Heart left ventricle (tissue), 16 donors: Measurements from ENCODE around the gene ZNF429. TPM values are rescaled to one million over a fixed set of nuclear protein-coding genes. Genes with fewer than 3 reads are reported as not detected.

Experiments
- ATAC-seq, 4 donors: fragments of 200-7000 bp; cut with Tn5 transposase; one replicate each; pipeline ENCODE4 v1.9.1; 2020 to 2022; ENCODE audit warnings: moderate library complexity in 4 of 4, mild to moderate bottlenecking in 3 of 4, moderate number of reproducible peaks in 1 of 4
- DNase-seq, 5 donors: peaks; one replicate each; pipeline ENCODE4 v3.0.0-alpha.2; 2020
- H3K27ac ChIP-seq, 12 donors: fragments of 200-600 bp; sonication (generic) in 4 of 12; one replicate each; pipeline versions ENCODE4 v1.5.0 to v1.8.0; 2016 to 2022; ENCODE audit warnings: mild to moderate bottlenecking in 2 of 12
- H3K27me3 ChIP-seq, 9 donors: fragments of 200-600 bp; sonication (generic) in 2 of 9; one replicate each; pipeline versions ENCODE4 v1.5.1 to v1.8.0; 2016 to 2022; ENCODE audit warnings: mild to moderate bottlenecking in 3 of 9
- H3K36me3 ChIP-seq, 9 donors: fragments of 200-600 bp; sonication (generic) in 2 of 9; one replicate each; pipeline versions ENCODE4 v1.5.0 to v1.8.0; 2018 to 2022; ENCODE audit warnings: mild to moderate bottlenecking in 2 of 9
- H3K4me1 ChIP-seq, 12 donors: fragments of 200-600 bp; sonication (generic) in 4 of 12; one replicate each; pipeline versions ENCODE4 v1.5.0 to v1.8.0; 2016 to 2022; ENCODE audit warnings: mild to moderate bottlenecking in 3 of 12
- H3K4me3 ChIP-seq, 12 donors: fragments of 200-600 bp; sonication (generic) in 4 of 12; one replicate each; pipeline versions ENCODE4 v1.5.0 to v1.8.0; 2017 to 2022; ENCODE audit warnings: mild to moderate bottlenecking in 9 of 12, moderate library complexity in 4 of 12
- H3K9me3 ChIP-seq, 12 donors: fragments of 200-600 bp; sonication (generic) in 4 of 12; one replicate each; pipeline versions ENCODE4 v1.5.0 to v1.8.0; 2016 to 2022; ENCODE audit warnings: mild to moderate bottlenecking in 1 of 12
- POLR2A ChIP-seq, 2 donors: fragments of 450-650 bp; IDR thresholded peaks; one replicate each; pipeline ENCODE4 v1.6.1; 2017; ENCODE audit warnings: antibody characterized with exemption in 2 of 2, mild to moderate bottlenecking in 2 of 2, moderate library complexity in 2 of 2
- WGBS, 4 donors: extraction: QIAGEN DNeasy Blood & Tissue Kit in 2 of 4; methylation state at CpG; one replicate each; pipeline versions ENCODE4 v1.1.5 to v1.1.7; 2013 to 2018; 5-methylcytosine and 5-hydroxymethylcytosine counted together
- intact Hi-C, 10 donors: fragments of 100-400 bp; cut with DNase I; formaldehyde crosslinking; loops; one replicate each; pipeline versions ENCODE4 v1.11.1 to v1.14.2; 2022
- polyA plus RNA-seq, 2 donors: library from polyadenylated mRNA; stranded (reverse); fragments of 200-250 nt; gene quantifications; one replicate each; pipeline ENCODE4 v1.2.3, GENCODE V29; 2013
- total RNA-seq, 9 donors: library from RNA; depleted of rRNA in 2 of 9; stranded (reverse); fragments of >200 nt in 2 of 9; fragmentation: NEBNext Ultra II Directional in 3 of 9; extraction: Animal tissue kit (Norgen Biotek cat#: 25700) in 3 of 9; gene quantifications; one replicate each; pipeline versions ENCODE4 v1.1.0 to v1.2.4, GENCODE V29; 2016 to 2023
- TF ChIP-seq, protein P1 (sequence below), 12 donors: fragments of 200-600 bp; sonication (generic) in 4 of 12; IDR thresholded peaks; one replicate each; pipeline versions ENCODE4 v1.5.0 to v1.8.0; 2018 to 2022; ENCODE audit warnings: antibody characterized with exemption in 12 of 12, mild to moderate bottlenecking in 5 of 12
- donor health status: ischemic (EF 13 %, LVEDD 7.1; RV severe dilation, severe dysfunction).
- donor health status: healthy with polysubstance abuse.
- donor health status: DM: no; HTN: yes; CAD: no.
- donor health status: DM: no; HTN: no; CAD: no.
- donor health status: ischemic (EF 25% LVEDD 6.9; RV normal size, moderate dysfunction).
- donor health status: ischemic (EF 25% LVEDD 5.7; RV mildly dilated, moderate dysfunction).
- donor health status: healthy.
- donor health status: DM: yes; HTN: yes; CAD: no.
- donor health status: ischemic (EF 35%, LVEDD 5.7; RV mildly dilated, moderate dysfunction).
- donor health status: nonischemic (EF 11% LVEDD 7.7; RV severe dilation, severe dysfunction).
- donor health status: DM: yes; HTN: yes; CAD: no.
- donor health status: PGD.
- donor health status: ischemic (EF 29% LVEDD 5.4; RV normal size, mild dysfunction).
- donor health status: nonischemic (EF 23%, LVEDD 6.1; RV moderate dilation, normal function).

ZNF429 gene
- total and polyA plus RNA-seq, 11 donors: 4.5 to 10.1 (median 8.2) TPM

DNA sequence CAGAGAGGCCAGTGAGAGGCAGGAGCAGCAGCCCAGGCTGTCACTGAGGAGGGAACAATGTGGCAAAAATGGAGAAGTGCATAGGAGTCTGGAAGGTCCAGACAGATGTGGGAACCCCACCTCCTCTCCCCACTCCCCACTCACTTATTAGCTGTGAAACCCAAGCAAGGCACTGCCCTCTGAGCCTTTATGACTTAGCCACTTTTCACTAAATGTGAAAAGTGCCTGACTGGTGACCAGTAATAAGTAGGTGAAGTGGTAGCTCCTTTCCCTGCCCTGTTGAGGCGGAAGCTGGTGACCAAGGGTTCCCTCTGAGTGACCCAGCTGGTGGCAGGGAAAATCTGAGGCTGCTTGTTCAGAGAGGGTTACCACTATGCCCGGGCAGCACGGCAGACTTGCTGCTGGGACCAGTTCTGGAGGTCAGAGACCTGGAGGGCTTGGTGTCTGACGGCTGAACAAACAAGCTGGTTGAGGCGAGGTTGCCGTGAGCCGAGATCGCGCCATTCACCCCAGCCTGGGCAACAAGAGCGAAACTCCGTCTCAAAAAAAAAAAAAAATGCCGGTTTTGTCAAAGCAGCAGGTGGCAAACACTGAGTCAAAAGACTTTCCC lies 80.0 kb downstream of the ZNF429 start:
- H3K27ac ChIP-seq: peak overlapping the region in 1 of 12 donors; percentile 81
- H3K27me3 ChIP-seq: peaks cover 0 to 12% (median 0%) of the 10 kb centered on the region in 9 donors
- H3K9me3 ChIP-seq: peaks cover 0 to 16% (median 2%) of the 10 kb centered on the region in 12 donors
- intact Hi-C loops: no loop called here
- ATAC-seq (no peak), DNase-seq (no peak)
- no peak for TF ChIP-seq POLR2A (IDR thresholded peaks at IDR 0.05)
- TF ChIP-seq, protein P1, sequence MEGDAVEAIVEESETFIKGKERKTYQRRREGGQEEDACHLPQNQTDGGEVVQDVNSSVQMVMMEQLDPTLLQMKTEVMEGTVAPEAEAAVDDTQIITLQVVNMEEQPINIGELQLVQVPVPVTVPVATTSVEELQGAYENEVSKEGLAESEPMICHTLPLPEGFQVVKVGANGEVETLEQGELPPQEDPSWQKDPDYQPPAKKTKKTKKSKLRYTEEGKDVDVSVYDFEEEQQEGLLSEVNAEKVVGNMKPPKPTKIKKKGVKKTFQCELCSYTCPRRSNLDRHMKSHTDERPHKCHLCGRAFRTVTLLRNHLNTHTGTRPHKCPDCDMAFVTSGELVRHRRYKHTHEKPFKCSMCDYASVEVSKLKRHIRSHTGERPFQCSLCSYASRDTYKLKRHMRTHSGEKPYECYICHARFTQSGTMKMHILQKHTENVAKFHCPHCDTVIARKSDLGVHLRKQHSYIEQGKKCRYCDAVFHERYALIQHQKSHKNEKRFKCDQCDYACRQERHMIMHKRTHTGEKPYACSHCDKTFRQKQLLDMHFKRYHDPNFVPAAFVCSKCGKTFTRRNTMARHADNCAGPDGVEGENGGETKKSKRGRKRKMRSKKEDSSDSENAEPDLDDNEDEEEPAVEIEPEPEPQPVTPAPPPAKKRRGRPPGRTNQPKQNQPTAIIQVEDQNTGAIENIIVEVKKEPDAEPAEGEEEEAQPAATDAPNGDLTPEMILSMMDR (IDR thresholded peaks at IDR 0.05): no peak
- 78 to 84% (median 83%) methylated on average over 12 of the region's 12 CpGs for WGBS, 4 donors
- no peaks in the 10 kb centered on the region for H3K36me3 ChIP-seq
- peaks cover 0 to 23% (median 0%) of the 10 kb centered on the region in 12 donors for H3K4me1 ChIP-seq
- H3K4me3 ChIP-seq: peak overlapping the region in 7 of 12 donors; percentile 68 to 94 (median 79)

DNA sequence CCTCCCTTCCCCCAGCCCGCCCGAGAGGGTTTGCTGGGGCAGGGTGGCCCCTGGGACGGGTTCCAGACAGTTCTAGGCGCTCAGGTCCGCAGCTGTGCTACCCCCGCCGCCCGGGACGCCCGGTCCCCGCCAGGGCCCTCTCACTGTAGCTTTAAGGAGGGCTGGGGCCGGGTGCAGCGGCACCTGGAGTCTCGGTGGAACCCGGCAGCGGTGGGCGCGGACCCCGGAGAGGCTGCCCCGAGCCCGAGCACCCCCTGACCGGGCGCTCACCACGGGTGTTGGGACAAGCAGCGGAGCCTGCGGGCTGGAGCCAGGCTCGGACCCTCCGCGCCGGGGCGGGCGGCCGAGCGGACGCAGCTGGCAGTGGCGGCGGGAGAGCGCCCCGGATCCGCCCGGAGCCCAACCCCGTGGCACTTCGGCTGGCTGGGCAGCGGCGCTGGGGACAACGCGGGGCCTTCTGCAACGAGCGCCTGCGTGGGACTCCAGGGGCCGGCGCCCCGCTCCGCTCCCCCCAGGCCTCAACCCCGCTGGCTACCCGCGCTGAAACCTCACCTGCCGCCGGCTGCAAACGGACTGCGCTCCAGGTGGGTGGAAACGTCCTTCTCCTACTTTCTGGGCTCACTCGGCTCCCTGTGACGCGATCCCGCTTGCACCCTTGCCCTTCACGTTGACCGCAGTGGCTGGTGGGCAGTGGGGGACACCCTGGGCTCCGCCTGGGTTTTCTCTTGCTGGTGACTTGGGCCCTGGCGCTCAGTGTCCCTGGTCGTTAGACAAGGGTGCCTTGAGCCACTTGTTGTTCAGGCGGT lies 81.1 kb downstream of the ZNF429 start:
- peak overlapping the region; percentile 64 to 94 (median 76) for H3K4me3 ChIP-seq
- peaks cover 0 to 12% (median 0%) of the 10 kb centered on the region in 9 donors for H3K27me3 ChIP-seq
- DNase-seq (peak in 4 of 5 donors; percentile 33 to 77 (median 46)), ATAC-seq (peak; percentile 24 to 81 (median 69))
- H3K4me1 ChIP-seq: peaks cover 0 to 23% (median 0%) of the 10 kb centered on the region in 12 donors
- WGBS, 4 donors: 1 to 3% (median 2%) methylated on average over 31 to 72 of the region's 72 CpGs
- TF ChIP-seq, protein P1 (IDR thresholded peaks at IDR 0.05): no peak
- TF ChIP-seq POLR2A (IDR thresholded peaks at IDR 0.05): no peak
- peak overlapping the region; percentile 22 to 84 (median 70) for H3K27ac ChIP-seq
- intact Hi-C loops: no loop called here
- H3K36me3 ChIP-seq: no peaks in the 10 kb centered on the region
- H3K9me3 ChIP-seq: peaks cover 0 to 8% (median 0%) of the 10 kb centered on the region in 12 donors

- DNase-seq: peak in 3 of 5 donors; percentile 38 to 57 (median 46)
- no peak for TF ChIP-seq POLR2A (IDR thresholded peaks at IDR 0.05)
- TF ChIP-seq, protein P1 (IDR thresholded peaks at IDR 0.05): no peak
- Histone ChIP-seq H3K4me1 (peaks cover 0 to 23% (median 0%) of the 10 kb centered on the region in 12 donors), H3K27ac (peak overlapping the region in 11 of 12 donors; percentile 42 to 84 (median 73)), H3K36me3 (no peaks in the 10 kb centered on the region), H3K9me3 (peaks cover 0 to 8% (median 0%) of the 10 kb centered on the region in 12 donors), H3K4me3 (peak overlapping the region; percentile 64 to 94 (median 76)), H3K27me3 (peaks cover 0 to 12% (median 0%) of the 10 kb centered on the region in 9 donors)
- WGBS, 4 donors: 21 to 33% (median 29%) methylated on average over 10 to 12 of the region's 12 CpGs
- ATAC-seq: peak in 3 of 4 donors; percentile 21 to 59 (median 58)
- intact Hi-C loops: no loop called here
Observed at GRCh38 chr19:21587117-21587461, 81.7 kb downstream of the ZNF429 start.

DNA sequence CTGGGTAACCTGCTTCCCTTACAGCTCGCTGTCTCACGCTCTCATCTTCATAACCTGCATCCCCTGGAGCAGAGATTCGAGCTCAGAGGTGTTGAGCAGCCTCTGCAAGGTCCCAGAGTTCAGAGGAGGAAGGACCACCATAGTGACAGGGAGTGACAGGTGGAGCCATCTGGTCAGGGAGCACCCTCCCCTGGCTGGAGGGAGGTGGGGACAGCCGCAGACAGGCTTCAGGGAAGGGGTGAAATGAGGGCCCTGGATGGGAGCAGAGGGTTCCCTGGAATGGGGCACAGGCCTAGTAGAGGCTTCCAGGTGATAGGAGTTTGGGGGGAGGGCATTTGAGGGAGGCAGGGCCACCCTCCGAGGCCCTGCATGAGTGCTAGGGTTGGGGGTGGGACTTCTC lies 82.1 kb downstream of the ZNF429 start:
- Histone ChIP-seq H3K27me3 (peaks cover 0 to 12% (median 0%) of the 10 kb centered on the region in 9 donors), H3K9me3 (peaks cover 0 to 8% (median 0%) of the 10 kb centered on the region in 12 donors), H3K4me3 (peak overlapping the region in 8 of 12 donors; percentile 68 to 94 (median 76)), H3K36me3 (no peaks in the 10 kb centered on the region), H3K4me1 (peaks cover 0 to 23% (median 0%) of the 10 kb centered on the region in 12 donors), H3K27ac (peak overlapping the region in 4 of 12 donors; percentile 79 to 84 (median 80))
- no peak for DNase-seq
- WGBS, 4 donors: 59 to 71% (median 67%) methylated on average over 5 of the region's 5 CpGs
- TF ChIP-seq, protein P1 (IDR thresholded peaks at IDR 0.05): no peak
- TF ChIP-seq POLR2A (IDR thresholded peaks at IDR 0.05): no peak
- ATAC-seq: no peak
- intact Hi-C loops: no loop called here
